Measurements from ENCODE around the gene UQCC3. TPM values are rescaled to one million over a fixed set of nuclear protein-coding genes. Genes with fewer than 3 reads are reported as not detected.

Gene UQCC3
- total RNA-seq, 1 donor from 2014 or later, result 7.8 TPM

Other genes with a start within 250 kb of the UQCC3 start
- 562 and 666 TPM in 2 replicates for gene AHNAK, start 124.9 kb upstream of the UQCC3 start, total RNA-seq
- gene EEF1G, start 97.8 kb upstream of the UQCC3 start, total RNA-seq, result 1,186 and 1,947 TPM in 2 replicates
- gene TUT1, start 80.2 kb upstream of the UQCC3 start, total RNA-seq, result 12.8 and 16.8 TPM in 2 replicates
- 143 and 154 TPM in 2 replicates for gene MTA2, start 69.8 kb upstream of the UQCC3 start, total RNA-seq
- gene EML3, start 58.9 kb upstream of the UQCC3 start, total RNA-seq, result 33.2 and 83.2 TPM in 2 replicates
- 1.4 and 2.3 TPM in 2 replicates for gene ROM1, start 58.4 kb upstream of the UQCC3 start, total RNA-seq
- 38.3 and 42.5 TPM in 2 replicates for gene B3GAT3, start 49.7 kb upstream of the UQCC3 start, total RNA-seq
- 295 and 372 TPM in 2 replicates for gene GANAB, start 25.1 kb upstream of the UQCC3 start, total RNA-seq
- 29.0 and 29.5 TPM in 2 replicates for gene INTS5, start 18.4 kb upstream of the UQCC3 start, total RNA-seq
- gene C11orf98, start 6.5 kb upstream of the UQCC3 start, total RNA-seq, result 49.7 and 56.8 TPM in 2 replicates
- gene CSKMT, start 6.4 kb upstream of the UQCC3 start, total RNA-seq, result 2.4 and 2.5 TPM in 2 replicates
- 2.1 and 7.1 TPM in 2 replicates for gene LBHD1, start 594 bp downstream of the UQCC3 start, total RNA-seq
- gene UBXN1, start 7.4 kb downstream of the UQCC3 start, total RNA-seq, result 134 and 162 TPM in 2 replicates
- gene LRRN4CL, start 17.9 kb downstream of the UQCC3 start, total RNA-seq, result not detected in 2 replicates
- 34.8 and 36.4 TPM in 2 replicates for gene BSCL2, start 35.8 kb downstream of the UQCC3 start, total RNA-seq
- gene GNG3, start 36.0 kb downstream of the UQCC3 start, total RNA-seq, result not detected in 2 replicates
- gene HNRNPUL2, start 55.8 kb downstream of the UQCC3 start, total RNA-seq, result 13.2 and 23.6 TPM in 2 replicates
- gene TTC9C, start 56.8 kb downstream of the UQCC3 start, total RNA-seq, result 34.9 and 35.2 TPM in 2 replicates
- gene ZBTB3, start 82.5 kb downstream of the UQCC3 start, total RNA-seq, result 7.2 and 12.6 TPM in 2 replicates
- 75.5 and 88.6 TPM in 2 replicates for gene POLR2G, start 89.9 kb downstream of the UQCC3 start, total RNA-seq
- gene TAF6L, start 99.7 kb downstream of the UQCC3 start, total RNA-seq, result 20.6 and 21.8 TPM in 2 replicates
- 63.9 and 65.4 TPM in 2 replicates for gene TMEM179B, start 115.7 kb downstream of the UQCC3 start, total RNA-seq
- 16.8 and 23.2 TPM in 2 replicates for gene TMEM223, start 120.3 kb downstream of the UQCC3 start, total RNA-seq
- 38.1 and 63.2 TPM in 2 replicates for gene NXF1, start 133.8 kb downstream of the UQCC3 start, total RNA-seq
- gene STX5, start 160.4 kb downstream of the UQCC3 start, total RNA-seq, result 36.7 and 37.1 TPM in 2 replicates
- gene TEX54, start 161.2 kb downstream of the UQCC3 start, total RNA-seq, result not detected in 2 replicates
- 32.3 and 37.5 TPM in 2 replicates for gene WDR74, start 167.9 kb downstream of the UQCC3 start, total RNA-seq
- gene SLC3A2, start 209.2 kb downstream of the UQCC3 start, total RNA-seq, result 128 and 157 TPM in 2 replicates
- not detected in 2 replicates for gene CHRM1, start 249.7 kb downstream of the UQCC3 start, total RNA-seq

All from glomerular endothelial cell (primary cell).